AG09319 (cell line): ENCODE measurements around the gene THSD4.

Experiments used
- DNase-seq: peaks from one replicate; pipeline ENCODE4 v3.0.0-alpha.2; 2010; ENCODE audit warnings: low read depth; ENCODE audit errors: extremely low read depth
- TF ChIP-seq, protein P1 (sequence below): IDR thresholded peaks from 2 replicates; pipeline ENCODE4 v1.5.1; 2011; ENCODE audit warnings: low read depth, mild to moderate bottlenecking, inconsistent platforms, low read length, moderate library complexity

THSD4 gene

DNA sequence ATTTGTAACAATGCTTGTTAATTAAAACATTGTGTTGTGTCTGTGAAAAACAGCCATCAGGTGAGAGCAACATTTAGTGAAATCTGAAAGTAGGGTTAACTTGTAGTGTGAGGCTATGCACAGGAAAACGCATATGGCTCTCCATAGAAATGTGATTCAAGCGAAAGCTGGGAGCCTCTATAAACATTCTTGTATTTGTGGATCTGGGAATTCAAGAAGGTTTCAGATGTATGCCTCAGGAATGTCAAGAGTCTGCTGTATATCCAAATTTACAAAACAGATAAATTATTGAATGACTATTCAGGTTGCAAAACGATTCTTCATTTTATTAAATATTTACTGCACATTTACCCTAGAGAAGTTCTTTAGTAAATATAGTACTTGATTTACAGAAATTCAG is 166.0 kb downstream of the THSD4 start:
- TF ChIP-seq, protein P1, sequence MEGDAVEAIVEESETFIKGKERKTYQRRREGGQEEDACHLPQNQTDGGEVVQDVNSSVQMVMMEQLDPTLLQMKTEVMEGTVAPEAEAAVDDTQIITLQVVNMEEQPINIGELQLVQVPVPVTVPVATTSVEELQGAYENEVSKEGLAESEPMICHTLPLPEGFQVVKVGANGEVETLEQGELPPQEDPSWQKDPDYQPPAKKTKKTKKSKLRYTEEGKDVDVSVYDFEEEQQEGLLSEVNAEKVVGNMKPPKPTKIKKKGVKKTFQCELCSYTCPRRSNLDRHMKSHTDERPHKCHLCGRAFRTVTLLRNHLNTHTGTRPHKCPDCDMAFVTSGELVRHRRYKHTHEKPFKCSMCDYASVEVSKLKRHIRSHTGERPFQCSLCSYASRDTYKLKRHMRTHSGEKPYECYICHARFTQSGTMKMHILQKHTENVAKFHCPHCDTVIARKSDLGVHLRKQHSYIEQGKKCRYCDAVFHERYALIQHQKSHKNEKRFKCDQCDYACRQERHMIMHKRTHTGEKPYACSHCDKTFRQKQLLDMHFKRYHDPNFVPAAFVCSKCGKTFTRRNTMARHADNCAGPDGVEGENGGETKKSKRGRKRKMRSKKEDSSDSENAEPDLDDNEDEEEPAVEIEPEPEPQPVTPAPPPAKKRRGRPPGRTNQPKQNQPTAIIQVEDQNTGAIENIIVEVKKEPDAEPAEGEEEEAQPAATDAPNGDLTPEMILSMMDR: no peak
- no peak for DNase-seq

DNA sequence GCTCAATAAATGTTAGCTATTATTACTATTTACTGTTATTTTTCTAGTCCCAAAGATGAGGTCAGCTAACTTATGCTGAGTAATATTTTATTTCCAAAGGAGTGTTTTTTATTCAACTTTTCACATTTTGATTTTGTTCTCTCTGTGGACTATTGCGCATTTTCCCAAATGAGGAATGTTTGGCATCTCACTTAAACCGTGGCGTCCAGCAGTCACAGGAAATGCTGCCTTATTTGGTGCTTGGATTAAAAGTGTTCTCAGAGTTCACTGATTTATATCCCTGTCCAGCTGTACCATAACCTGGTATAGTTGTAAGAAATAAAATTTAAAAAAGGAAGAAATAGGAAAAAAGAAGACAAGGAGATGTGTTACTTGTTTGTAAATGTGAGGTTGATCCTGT is 166.8 kb downstream of the THSD4 start:
- DNase-seq: peak; percentile 61
- TF ChIP-seq, protein P1: no peak

DNA sequence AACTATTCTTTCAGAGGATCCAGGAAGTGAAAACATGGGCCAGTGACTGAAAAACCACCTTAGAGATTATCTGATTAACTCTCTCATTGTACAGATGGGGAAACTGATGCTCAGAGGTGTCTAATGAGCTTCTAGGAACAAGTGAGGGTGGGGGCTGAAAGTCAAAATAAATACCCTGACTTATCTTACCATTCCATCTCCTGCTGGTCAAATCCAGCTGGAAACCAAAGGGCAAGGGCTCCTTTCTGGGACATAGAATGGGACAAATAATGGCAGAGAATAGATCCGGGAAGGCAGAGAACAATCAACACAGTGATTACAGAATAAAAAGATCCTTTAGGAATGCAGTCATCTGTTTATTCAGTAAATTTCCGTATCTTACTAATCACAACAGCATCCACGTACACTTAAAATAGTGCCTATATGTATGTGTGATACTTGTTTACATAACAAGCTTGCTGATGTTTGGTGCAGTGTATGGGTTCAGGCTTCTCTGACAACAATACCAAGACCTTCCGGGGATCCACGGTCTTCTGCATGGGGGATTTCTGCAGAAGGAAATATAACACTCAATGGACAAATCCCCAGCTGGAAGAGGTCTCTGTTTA is 173.2 kb downstream of the THSD4 start:
- TF ChIP-seq, protein P1: no peak
- no peak for DNase-seq

DNA sequence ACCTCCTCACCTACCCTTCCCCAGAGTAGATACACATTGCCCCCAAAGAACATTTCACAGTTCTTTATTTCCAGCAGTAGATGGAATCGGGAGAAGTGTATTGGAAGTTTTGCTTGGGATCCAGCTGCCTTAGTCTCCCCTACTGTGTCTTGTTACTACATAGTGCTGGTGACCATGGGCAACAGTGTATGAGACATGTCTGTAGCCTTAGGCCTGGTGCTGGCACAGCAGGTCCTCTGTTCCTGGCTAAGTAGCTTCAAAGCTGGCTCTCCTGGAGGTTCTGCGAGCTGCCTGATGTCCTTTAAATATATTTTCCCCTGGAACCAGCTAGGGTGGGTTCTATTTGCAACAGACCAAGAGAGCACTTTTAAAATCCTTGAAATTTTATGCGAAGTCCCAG is 174.7 kb downstream of the THSD4 start:
- TF ChIP-seq, protein P1: no peak
- no peak for DNase-seq

DNA sequence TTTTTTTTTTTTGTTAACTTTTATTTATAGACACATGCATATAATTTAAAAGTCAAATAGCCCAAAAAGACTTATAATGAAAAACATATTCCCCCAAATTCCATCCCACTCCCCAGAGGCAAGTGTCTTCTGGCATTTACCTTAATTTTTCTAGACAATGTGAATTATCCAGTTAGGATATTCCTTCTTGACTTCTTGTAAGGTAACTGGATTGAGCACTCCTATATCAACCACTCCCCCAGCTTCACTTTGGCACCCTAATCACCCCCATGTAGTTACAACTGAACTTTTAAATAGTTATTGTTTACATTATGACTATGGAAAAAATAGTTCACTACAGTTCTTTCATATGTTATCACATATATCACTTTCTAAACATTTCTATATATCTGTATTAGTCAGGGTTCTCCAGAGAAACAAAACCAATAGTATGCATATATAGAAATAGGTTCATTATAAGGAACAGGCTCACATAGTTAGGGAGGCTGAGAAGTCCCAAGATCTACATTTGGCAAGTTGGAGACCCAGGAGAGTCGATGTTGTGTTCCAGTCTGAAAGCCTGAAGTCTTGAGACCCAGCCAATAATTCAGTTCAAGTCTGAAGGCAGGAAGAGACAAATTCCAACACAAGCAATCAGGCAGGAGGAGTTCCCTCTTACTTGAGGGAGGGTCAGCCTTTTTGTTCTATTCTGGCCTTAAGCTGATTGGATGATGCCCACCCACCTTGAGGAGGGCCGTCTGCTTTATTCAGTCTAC is 175.8 kb downstream of the THSD4 start:
- no peak for DNase-seq
- TF ChIP-seq, protein P1: no peak

DNA sequence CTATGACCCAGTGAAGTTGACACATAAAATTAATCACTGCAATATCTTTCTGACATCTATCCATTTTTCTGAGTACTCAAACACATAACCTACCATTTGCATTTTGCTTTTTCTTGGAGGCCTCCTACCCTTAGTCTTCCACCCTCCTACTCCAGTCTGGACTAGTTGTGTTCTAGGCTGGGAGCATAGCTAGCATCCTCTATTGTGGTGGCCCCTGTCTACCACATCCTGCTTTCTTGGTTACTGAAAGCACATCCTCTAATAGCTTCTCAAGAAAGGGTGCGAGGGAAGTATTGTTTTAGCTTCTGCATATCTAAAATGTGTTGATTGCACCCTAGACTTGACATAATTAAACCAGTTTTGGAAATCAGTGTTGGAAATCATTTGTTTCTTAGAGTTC is 176.5 kb downstream of the THSD4 start:
- TF ChIP-seq, protein P1: no peak
- no peak for DNase-seq

DNA sequence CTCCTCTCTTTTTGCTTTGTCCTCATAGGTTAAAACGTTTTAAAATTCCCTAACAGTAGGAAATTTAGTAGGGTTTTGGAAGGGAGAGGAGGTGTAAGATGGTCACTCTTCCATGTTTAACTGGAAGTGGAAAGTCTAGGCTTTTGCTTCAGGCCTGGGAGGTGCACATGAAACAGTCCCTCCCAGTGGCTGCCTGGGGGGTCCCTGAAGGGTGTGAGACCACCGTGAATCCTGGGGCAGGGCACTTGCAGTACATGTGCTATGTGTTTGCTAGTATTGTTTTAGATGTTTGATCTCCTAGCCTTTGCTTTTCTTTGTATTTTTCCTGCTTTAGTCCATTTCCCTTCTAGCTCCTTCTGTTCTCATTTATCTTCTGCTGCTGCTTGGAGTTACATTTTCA is 178.5 kb downstream of the THSD4 start:
- no peak for DNase-seq
- TF ChIP-seq, protein P1: no peak
